ENCODE data around the gene TNS1. TPM values are rescaled to one million over a fixed set of nuclear protein-coding genes. Genes with fewer than 3 reads are reported as not detected.

The TNS1 gene
- total RNA-seq, 1 donor from 2014 or later: 54.5 TPM

GRCh38 chr2:217992061-217992460, 10.7 kb downstream of the TNS1 start:
- H3K27me3 ChIP-seq (ENCODE audit: control insufficient read depth, insufficient read depth, low read length): no peaks in the 10 kb centered on the region
- TF ChIP-seq CTCF (IDR thresholded peaks at IDR 0.05; ENCODE audit: insufficient read depth, low read length, poor library complexity, severe bottlenecking): no peak
- H3K36me3 ChIP-seq (ENCODE audit: control insufficient read depth, insufficient read depth, low read length): no peaks in the 10 kb centered on the region
- no peak for DNase-seq (ENCODE audit: low read depth)
- H3K4me3 ChIP-seq (ENCODE audit: low read depth, low read length): no peak overlapping the region

- TF ChIP-seq CTCF (IDR thresholded peaks at IDR 0.05; ENCODE audit: insufficient read depth, low read length, poor library complexity, severe bottlenecking): no peak
- H3K27me3 ChIP-seq (ENCODE audit: control insufficient read depth, insufficient read depth, low read length): no peaks in the 10 kb centered on the region
- H3K4me3 ChIP-seq (ENCODE audit: low read depth, low read length): no peak overlapping the region
These were observed 11.9 kb downstream of the TNS1 start for GRCh38 chr2:217990791-217991465.

GRCh38 chr2:217990389-217990788, 12.4 kb downstream of the TNS1 start:
- Histone ChIP-seq H3K27me3 (ENCODE audit: control insufficient read depth, insufficient read depth, low read length) (no peaks in the 10 kb centered on the region), H3K4me3 (ENCODE audit: low read depth, low read length) (no peak overlapping the region), H3K36me3 (ENCODE audit: control insufficient read depth, insufficient read depth, low read length) (no peaks in the 10 kb centered on the region)
- no peak for TF ChIP-seq CTCF (IDR thresholded peaks at IDR 0.05; ENCODE audit: insufficient read depth, low read length, poor library complexity, severe bottlenecking)
- no peak for DNase-seq (ENCODE audit: low read depth)

More at GRCh38 chr2:217990791-217991465, 11.9 kb downstream of the TNS1 start:
- DNase-seq (ENCODE audit: low read depth): no peak
- H3K36me3 ChIP-seq (ENCODE audit: control insufficient read depth, insufficient read depth, low read length): no peaks in the 10 kb centered on the region

- no peaks in the 10 kb centered on the region for H3K27me3 ChIP-seq (ENCODE audit: control insufficient read depth, insufficient read depth, low read length)
- no peak for DNase-seq (ENCODE audit: low read depth)
- no peak for TF ChIP-seq CTCF (IDR thresholded peaks at IDR 0.05; ENCODE audit: insufficient read depth, low read length, poor library complexity, severe bottlenecking)
These were observed 13.4 kb downstream of the TNS1 start for GRCh38 chr2:217989221-217989948.

GRCh38 chr2:217988840-217989204, 14.0 kb downstream of the TNS1 start:
- DNase-seq (ENCODE audit: low read depth): no peak
- Histone ChIP-seq H3K36me3 (ENCODE audit: control insufficient read depth, insufficient read depth, low read length) (no peaks in the 10 kb centered on the region), H3K27me3 (ENCODE audit: control insufficient read depth, insufficient read depth, low read length) (no peaks in the 10 kb centered on the region), H3K4me3 (ENCODE audit: low read depth, low read length) (no peak overlapping the region)
- no peak for TF ChIP-seq CTCF (IDR thresholded peaks at IDR 0.05; ENCODE audit: insufficient read depth, low read length, poor library complexity, severe bottlenecking)

More at GRCh38 chr2:217989221-217989948, 13.4 kb downstream of the TNS1 start:
- H3K4me3 ChIP-seq (ENCODE audit: low read depth, low read length): no peak overlapping the region
- H3K36me3 ChIP-seq (ENCODE audit: control insufficient read depth, insufficient read depth, low read length): no peaks in the 10 kb centered on the region

All from kidney epithelial cell (primary cell).